Astrocyte of the spinal cord (primary cell): ENCODE results near the gene ADGRD1.
"Not testable (repeated sequence)": the region's sequence is repeated elsewhere in the genome, so short reads cannot be mapped to it uniquely, and the experiment has no call there.

Experiments
- DNase-seq: peaks from one replicate; pipeline ENCODE4 v3.0.0; 2011; ENCODE audit warnings: low read depth, low spot score
- H3K4me3 ChIP-seq: 2 replicates; pipeline ENCODE4 v1.5.1; 2011; ENCODE audit warnings: low read depth, mild to moderate bottlenecking, low read length, moderate library complexity
- CTCF ChIP-seq: IDR thresholded peaks from 2 replicates; pipeline ENCODE4 v1.5.1; 2012; ENCODE audit warnings: low read depth, mild to moderate bottlenecking, low read length, inconsistent platforms
- in situ Hi-C: cut with HindIII; loops from 2 replicates; pipeline ENCODE4 v1.10.0; 2017; ENCODE audit warnings: low sequenced_read_pairs

The ADGRD1 gene

GRCh38 chr12:131114271-131114670 is 160.6 kb downstream of the ADGRD1 start:
- in situ Hi-C loops, result no loop called here
- DNase-seq, result no peak
- no peak for TF ChIP-seq CTCF
- no peak overlapping the region for H3K4me3 ChIP-seq

DNA sequence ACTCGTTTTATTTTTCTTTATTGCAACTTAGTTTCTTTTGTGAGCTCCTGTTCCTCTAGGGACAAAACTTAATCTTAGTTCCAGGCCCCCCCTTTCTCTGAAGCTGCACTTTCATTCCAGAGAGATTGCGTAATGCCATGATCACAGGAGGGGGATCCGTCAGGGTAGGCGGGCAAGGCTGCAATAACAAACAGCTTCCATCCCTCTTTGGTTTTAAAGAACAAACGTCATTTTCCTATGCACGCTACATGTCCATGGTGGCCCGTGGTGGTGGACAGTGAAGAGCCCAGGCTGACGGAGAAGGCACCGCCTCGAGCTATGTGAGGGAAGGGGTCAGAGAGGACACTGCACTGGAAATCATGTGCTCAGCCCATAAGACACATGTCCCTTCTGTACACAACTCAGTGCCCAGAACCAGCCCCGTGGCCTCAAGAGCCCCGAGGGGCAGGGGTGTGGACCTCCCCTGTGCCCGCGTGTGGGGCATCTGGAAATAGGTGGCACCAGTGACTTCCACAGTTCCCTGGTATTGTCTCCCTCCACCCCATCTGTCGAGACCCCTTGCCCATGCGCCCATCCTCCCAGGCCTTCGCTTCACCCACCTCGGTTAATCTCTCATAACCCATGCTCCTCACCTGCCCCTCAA is 161.4 kb downstream of the ADGRD1 start:
- no peak for DNase-seq
- no peak overlapping the region for H3K4me3 ChIP-seq
- in situ Hi-C loops, result no loop called here
- no peak for TF ChIP-seq CTCF

DNA sequence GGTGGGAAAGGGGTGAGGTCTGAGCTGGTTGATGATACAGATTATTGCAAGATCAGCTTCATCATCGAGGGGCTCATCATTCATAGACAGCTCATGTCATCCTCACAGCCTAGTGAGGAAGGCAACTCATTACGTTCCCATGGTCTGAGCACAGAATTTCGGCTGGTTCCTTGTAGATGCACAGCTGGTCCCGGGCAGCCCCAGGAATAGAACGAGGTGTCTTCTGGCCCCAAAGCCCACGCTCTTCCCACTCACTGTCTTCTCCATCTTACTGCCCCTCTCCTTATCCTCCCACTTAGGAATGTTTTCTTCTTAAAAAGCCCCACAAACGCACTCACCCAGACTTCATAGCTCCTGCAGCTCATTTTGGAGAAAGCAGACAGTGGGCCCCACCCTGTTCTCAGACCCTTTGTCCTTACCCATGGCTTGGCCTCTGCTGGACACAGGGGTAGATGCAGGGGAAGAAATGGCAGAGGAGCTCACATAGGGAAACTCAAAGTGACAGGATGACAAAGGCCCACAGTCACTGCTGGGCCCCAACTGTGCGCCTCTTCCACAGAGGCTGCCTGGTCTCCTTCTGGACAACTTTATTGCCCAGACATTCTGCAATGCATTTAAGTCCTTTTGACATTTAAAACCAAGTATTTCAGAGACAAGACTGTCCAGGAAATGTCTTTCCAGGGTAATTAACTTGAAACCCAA is 162.2 kb downstream of the ADGRD1 start:
- TF ChIP-seq CTCF, result no peak

DNA sequence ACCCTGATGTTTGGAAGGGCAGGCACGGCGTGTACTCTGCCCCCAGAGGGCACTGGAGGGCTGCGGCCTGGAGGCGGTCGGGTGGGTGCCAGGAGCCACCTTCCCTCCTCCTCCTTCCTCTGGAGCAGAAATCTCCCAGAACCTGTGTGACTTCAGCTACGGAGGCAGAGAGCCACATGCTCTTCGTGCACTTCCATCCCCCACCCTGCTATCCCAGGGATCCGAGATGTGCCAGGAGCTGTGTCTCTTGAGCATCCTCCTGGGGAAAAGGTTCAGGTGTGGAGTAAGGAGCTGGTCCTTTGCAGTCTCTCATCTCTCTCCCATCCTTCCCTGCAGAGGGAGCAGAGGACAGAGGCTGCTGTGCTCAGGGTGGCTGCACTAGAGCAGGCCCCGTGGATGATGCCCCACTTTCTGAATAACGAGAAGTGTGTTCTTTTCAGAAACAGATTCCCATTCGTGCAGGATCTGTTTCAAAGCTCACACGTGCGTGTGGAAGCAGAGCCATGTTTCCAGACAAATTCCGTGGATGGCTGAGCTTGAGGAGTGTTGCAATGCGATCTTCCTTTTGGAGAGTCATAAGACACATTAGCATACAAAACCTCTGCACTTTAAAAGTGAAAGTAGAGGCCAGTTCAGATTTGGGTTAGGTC is 162.9 kb downstream of the ADGRD1 start:
- no peak for TF ChIP-seq CTCF
- H3K4me3 ChIP-seq, result no peak overlapping the region
- no peak for DNase-seq
- in situ Hi-C loops, result no loop called here

More for the DNA sequence above, 162.2 kb downstream of the ADGRD1 start:
- no peak overlapping the region for H3K4me3 ChIP-seq
- in situ Hi-C loops, result no loop called here
- DNase-seq, result no peak

GRCh38 chr12:131117438-131118245 is 163.9 kb downstream of the ADGRD1 start:
- no peak for DNase-seq
- H3K4me3 ChIP-seq, result no peak overlapping the region
- TF ChIP-seq CTCF, result no peak
- in situ Hi-C loops, result no loop called here

DNA sequence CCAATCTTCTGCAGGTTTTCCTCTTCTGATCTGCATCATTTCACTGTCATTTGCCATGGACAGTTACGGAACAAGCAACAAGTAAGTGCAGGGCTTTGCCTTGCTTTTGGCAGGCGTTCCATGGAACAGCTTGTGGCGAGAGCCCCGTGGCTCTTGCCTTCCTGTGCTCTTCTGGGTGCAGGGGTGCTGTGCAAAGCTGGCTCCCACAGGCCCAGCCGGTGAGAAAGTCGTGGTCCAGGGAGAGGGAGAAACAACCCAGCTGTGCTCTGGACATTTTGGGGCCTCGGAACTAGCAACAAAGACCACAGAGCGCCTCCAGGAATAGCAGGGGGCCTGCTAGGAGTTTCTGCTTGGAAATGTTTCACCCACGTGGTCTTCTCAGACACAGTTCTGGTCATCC is 164.7 kb downstream of the ADGRD1 start:
- H3K4me3 ChIP-seq, result no peak overlapping the region
- no peak for DNase-seq
- in situ Hi-C loops, result no loop called here
- no peak for TF ChIP-seq CTCF

DNA sequence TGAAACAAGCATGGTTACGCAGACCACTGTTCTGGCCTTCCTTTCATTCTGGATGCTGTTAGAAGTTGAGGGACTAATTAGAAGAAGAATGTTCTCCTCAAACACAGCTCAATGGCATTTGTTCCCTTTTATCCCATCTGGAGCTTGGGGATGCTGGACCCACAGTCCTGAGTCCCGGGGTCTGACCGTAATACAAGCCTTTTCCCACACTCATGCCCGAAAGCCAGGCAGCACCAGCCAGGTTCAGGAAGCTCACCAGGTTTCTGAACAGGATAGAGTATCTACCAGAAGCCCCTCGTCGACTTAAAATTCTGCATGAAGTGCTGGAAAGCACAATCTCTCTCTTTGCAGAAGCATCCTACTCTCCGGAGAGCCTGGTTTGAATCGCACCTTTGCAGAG is 165.6 kb downstream of the ADGRD1 start:
- in situ Hi-C loops, H3K4me3 ChIP-seq, DNase-seq: not testable (repeated sequence)
